Measurements from ENCODE around the gene VRTN.

DNA sequence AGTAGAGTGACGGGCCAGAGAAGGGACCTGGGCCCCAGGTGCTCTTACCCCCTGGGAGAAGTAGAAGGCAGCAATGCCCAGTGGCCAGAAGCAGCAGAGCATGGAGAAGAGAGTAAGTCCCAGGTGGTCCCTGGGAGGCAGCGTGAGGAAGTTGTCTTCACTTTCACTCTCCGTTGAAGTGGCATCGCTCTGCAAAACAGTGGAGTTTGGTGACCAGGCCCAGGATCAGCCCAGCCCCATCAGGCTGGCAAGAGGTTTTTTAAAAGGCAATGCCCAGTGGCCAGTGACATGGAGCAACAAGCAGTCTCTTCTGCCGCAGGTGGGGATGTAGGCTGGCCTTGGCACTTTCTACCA is 59.5 kb downstream of the VRTN start:
- TF ChIP-seq, protein P1, sequence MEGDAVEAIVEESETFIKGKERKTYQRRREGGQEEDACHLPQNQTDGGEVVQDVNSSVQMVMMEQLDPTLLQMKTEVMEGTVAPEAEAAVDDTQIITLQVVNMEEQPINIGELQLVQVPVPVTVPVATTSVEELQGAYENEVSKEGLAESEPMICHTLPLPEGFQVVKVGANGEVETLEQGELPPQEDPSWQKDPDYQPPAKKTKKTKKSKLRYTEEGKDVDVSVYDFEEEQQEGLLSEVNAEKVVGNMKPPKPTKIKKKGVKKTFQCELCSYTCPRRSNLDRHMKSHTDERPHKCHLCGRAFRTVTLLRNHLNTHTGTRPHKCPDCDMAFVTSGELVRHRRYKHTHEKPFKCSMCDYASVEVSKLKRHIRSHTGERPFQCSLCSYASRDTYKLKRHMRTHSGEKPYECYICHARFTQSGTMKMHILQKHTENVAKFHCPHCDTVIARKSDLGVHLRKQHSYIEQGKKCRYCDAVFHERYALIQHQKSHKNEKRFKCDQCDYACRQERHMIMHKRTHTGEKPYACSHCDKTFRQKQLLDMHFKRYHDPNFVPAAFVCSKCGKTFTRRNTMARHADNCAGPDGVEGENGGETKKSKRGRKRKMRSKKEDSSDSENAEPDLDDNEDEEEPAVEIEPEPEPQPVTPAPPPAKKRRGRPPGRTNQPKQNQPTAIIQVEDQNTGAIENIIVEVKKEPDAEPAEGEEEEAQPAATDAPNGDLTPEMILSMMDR (IDR thresholded peaks at IDR 0.05) = no peak
- TF ChIP-seq POLR2A (IDR thresholded peaks at IDR 0.05) = no peak
